Measurements from ENCODE around the gene MAP4K1.
"Not testable (repeated sequence)": the region's sequence is repeated elsewhere in the genome, so short reads cannot be mapped to it uniquely, and the experiment has no call there.

The MAP4K1 gene

DNA sequence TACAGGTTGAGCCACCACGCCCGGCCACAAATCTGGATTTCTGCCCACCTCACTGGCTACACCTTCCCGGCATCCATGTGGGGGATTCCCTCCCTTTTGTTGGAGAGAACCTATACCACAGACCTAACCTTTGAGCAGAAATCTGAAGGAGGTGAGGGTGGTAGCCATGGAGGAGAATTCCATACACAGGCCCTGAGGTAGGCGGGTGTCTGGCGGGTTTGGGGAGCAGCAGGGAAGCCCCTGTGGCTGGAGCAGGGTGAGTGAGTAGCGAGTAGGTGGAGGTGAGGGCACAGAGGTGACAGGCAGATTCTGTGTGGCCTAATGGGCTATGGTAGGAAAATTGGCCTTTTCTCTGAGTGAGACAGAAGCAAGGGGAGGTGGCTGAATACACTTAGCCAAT, 11.8 kb upstream of the MAP4K1 start:
- no peak for DNase-seq (ENCODE audit: low read depth in 2 of 3, low spot score in 2 of 3)

DNA sequence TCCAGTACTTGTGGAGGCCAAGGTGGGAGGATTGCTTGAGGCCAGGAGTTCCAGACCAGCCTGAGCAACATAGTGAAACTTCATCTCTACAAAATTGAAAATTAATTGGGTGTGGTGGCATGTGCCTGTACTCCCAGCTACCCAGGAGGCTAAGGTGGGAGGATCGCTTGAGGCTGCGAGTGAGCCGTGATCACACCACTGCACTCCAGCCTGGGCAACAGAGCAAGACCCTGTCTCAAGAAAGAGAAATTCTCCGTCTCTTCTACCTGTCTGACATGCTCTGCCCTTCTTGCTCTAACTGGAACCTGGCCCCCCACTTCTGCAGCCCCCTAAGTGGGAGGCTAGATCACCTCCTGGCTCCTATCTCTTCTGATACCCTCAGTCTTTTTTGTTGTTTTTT, 8.6 kb upstream of the MAP4K1 start:
- no peak for DNase-seq (ENCODE audit: low read depth in 2 of 3, low spot score in 2 of 3)

DNA sequence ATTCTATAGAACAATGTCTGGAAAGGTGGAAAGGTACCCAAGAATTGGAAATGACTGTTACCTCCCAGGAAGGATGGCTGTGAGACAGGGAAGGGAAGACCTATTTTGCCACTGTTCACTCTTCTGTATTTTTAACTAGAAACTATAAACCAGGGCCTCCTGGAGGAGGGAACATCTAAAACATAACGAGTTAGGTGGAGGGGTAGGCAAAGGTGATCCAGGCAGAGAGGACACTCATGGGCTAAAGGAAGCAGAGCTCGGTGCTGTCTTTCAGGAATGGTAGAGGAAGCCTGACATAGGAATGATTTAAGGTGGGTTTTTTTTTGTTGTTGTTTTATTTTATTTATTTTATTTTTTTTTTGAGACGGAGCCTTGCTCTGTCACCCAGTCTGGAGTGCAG, 7.1 kb upstream of the MAP4K1 start:
- DNase-seq (ENCODE audit: low read depth in 2 of 3, low spot score in 2 of 3), result no peak

DNA sequence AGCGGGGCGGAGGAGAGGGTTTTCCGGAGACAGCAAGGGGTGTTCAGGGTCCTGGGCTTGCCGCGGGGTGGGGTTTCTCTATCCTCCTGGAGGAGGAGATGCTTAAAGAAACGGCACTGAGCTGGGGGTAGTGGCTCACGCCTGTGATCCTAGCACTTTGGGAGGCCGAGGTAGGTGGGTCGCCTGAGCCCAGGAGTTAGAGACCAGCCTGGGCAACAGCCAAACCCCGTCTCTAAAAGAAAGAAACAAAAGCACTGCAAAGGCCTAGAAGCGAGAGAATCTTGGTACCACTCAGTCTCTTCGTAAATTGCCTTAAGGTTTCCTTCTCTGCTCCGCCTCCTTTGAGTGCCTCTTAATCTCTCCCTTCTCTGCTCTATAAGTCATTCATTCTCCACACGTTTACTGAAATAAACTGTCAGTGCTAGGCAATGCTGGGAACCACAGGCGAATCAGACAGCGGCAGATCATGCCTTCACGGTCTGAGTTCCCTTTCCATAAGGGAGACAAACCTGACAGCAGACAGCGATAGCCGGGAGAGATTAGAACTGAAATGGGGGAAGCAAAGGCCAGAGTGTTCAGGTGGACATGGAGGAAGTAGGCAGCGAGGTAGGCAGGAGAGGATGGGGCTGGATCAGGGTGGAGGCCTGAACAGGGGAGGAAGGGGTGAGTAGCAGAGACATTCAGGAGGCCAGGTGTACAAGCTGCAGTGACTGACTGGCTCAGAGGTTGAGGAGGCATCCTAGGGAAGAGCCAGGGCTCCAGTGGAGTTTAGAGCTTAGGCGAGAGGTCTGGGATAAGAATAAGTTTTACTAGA, 1.8 kb upstream of the MAP4K1 start:
- DNase-seq (ENCODE audit: low read depth in 2 of 3, low spot score in 2 of 3), result no peak

DNA sequence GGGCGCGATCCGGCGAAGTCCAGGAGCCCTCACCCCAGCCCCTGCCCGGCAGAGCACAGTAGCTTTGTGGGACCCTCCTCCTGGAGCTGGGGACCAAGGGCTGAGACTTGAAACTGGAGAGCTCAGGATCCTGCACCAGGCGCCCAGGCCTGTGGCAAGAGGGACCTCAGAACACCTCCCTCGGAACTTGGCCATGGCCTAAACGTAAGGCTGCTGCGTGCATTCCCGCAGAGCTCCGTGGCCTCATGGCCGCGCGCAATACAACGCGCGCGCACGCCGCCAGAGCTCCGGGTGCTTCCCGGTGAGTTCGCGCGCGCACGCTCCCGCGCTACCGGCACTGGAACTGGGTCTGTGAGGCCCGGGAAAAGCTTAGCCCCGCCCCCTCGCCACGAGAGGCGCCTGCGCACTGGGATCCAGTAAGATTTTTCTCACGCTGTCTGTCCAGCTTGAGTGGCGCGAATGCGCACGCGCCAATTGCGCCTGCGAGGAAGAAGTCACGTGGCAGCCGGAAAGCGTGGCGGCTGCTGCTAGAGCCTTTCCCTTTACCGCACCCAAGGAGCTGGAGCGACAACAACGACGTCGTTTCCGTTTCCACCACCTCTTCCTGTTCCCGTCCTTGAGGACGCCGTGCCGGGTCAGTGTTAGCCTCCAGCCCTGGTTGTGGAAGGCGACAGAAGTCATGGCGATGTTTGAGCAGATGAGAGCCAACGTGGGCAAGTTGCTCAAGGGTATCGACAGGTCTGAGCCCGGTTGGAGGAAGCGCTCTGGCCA, 1.0 kb upstream of the MAP4K1 start, which contains the start of gene EIF3K:
Gene EIF3K (plus strand): TSS at position 599 of the 771 bp plus-strand sequence. CDS start 81 bp downstream, at position 680.
- peak; percentile 95 to 99 (median 97) for DNase-seq (ENCODE audit: low read depth in 2 of 3, low spot score in 2 of 3)

DNA sequence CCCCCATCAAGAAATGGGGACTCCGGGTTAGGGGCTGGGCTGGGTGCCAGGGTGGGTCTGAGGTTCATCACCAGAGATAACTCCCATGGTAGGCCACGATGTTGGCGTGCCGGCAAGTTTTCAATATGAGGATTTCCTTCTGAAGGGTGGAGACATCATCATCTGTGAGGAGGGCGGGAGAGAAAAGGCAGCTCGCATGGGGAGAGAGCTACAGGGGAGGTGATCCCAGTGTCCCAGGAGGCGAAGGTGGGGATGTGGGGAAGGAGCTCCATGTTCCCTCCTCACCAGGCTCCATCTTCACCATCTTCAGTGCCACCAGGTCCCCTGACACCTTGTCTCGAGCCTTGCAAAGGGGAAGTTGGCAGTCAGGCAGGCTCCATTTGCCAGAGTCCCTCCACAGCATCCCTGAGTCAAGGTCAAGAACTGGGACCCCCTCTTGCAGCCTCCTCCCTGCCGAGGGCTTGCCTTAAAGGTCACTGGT, 430 bp downstream of the MAP4K1 start:
- DNase-seq (ENCODE audit: low read depth in 2 of 3, low spot score in 2 of 3), result peak in 2 of 3 experiments; percentile 7 to 22

DNA sequence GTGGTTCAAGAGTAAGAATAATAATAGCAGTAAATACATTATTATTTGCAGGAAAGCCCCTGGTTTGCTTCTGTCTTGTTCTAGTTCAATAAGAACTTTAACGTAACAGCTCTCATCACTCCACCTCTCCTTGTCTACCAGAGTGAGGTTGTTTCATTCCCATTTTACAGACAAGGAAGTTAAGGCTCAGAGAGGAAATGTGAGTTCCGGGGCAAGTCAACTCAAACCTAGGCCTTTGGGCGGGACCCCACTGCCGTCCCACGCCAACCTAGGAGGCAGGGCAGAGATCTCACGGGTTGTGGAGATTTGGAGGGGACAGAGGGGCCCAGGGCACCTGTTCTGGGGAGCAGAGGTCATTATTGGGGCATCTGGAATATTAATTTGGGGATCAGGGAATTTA, 1.5 kb downstream of the MAP4K1 start:
- no peak for DNase-seq (ENCODE audit: low read depth in 2 of 3, low spot score in 2 of 3)

DNA sequence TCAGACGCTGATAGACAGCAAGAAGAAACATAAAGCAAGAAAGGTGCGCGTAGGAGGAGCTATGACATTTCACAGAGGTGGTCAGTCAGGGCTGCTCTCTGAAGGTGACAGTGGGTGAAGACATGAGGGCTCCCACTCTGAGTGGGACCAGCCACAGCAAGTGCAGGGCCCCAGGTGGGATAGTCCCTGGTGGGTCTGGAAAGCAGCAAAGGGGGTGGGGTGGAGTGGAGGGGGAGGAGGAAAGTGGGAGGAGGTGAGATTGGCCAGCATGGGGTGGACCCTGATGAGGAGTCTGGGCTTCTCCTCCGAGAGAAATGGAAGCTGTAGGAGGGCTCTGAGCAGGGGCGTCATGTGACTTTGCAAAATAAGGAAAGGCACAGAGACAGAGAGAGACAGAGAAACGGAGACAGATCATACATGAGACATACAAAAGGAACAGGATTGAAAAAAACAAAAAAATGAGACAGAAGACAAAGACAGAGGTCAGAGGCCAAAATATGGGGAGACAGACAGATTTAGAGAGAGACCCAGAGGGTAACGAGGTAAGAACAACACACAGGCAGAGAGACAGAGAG, 2.7 kb downstream of the MAP4K1 start:
- no peak for DNase-seq (ENCODE audit: low read depth in 2 of 3, low spot score in 2 of 3)

DNA sequence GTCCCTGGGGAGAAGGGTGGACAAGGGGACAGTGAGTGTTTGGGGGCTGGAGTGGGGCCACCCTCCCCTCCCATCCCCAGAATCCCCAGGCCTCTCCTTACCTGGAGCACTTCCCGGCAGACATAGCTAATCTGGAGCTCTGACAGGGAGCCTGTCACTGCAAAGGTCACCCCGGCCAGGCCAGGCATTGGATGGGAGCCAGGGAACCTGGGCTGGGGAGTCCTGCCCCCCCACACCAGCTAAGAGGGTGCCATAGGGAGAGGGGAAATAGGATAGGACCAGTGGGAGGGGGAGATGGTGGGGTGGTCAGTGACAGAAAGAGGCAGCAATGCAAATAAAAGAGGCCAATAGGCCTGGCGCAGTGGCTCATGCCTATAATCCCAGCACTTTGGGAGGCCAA, 3.5 kb downstream of the MAP4K1 start:
- DNase-seq (ENCODE audit: low read depth in 2 of 3, low spot score in 2 of 3), result no peak

DNA sequence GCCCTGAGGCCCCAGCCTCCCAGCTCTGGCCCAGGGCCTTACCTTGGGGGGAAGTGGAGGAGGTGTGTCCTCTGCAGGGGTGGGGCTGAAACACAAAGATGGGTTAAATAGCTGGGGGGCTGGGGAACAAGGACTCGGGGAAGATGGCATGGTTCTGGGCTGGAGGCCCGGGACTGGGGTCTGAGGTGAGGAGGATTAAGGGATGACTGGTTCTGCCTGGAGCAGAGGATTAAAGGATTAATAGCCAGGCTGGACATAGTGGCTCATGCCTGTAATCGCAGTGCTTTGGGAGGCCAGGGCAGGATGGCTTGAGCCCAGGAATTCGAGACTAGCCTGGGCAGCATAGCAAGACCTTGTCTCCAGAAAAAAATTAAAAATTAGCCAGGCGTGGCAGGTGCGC, 11.6 kb downstream of the MAP4K1 start:
- no peak for DNase-seq (ENCODE audit: low read depth in 2 of 3, low spot score in 2 of 3)

DNA sequence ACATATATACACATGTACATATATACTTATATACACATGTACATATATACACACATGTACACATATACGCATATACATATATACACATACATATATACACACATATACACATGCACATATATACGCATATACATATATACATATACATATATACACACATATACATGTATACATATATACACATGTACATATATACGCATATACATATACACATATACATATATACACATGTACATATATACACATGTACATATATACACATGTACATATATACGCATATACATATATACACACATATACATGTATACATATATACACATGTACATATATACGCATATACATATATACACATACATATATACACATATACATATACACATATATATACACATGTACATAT, 14.9 kb downstream of the MAP4K1 start:
- DNase-seq (ENCODE audit: low read depth in 2 of 3, low spot score in 2 of 3), result not testable (repeated sequence)

DNA sequence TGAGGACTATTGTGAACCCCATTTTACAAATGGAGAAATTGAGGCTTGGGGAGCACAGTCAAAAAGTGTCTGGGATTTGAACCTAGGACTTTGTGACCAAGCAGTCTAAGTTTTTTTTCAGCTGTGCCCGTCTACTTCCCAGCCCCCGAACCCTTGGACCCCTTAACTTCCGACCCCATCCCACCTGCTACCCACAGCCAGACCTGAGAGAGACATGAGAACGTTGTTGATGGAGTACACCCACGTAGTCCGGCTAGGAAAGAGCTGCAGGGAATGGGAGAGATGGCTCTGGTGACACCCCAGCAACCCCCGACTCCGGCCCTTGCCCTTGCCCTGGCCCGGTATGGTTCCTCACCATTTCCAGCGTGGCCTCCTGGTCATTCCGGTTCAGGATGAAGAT, 18.0 kb downstream of the MAP4K1 start:
- no peak for DNase-seq (ENCODE audit: low read depth in 2 of 3, low spot score in 2 of 3)

DNA sequence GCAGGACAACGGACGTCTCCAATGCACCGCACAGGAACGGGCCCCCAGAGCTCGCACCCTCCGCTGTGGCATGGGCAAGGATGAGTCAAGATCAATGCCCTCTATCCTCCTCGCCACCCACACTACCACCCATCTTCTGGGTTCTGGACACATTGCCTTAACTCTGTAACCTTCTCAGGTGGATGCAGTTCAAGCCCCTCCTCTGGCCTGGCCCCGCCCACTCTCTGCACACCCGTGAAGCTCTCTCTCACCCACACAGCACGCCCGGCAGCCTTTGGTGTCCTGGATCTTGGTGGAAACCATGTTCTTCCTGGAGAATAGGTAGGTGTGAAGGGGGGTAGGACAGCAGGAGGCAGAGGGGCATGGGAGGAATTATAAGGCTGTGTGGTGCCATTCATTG, 20.7 kb downstream of the MAP4K1 start:
- DNase-seq (ENCODE audit: low read depth in 2 of 3, low spot score in 2 of 3), result no peak

DNA sequence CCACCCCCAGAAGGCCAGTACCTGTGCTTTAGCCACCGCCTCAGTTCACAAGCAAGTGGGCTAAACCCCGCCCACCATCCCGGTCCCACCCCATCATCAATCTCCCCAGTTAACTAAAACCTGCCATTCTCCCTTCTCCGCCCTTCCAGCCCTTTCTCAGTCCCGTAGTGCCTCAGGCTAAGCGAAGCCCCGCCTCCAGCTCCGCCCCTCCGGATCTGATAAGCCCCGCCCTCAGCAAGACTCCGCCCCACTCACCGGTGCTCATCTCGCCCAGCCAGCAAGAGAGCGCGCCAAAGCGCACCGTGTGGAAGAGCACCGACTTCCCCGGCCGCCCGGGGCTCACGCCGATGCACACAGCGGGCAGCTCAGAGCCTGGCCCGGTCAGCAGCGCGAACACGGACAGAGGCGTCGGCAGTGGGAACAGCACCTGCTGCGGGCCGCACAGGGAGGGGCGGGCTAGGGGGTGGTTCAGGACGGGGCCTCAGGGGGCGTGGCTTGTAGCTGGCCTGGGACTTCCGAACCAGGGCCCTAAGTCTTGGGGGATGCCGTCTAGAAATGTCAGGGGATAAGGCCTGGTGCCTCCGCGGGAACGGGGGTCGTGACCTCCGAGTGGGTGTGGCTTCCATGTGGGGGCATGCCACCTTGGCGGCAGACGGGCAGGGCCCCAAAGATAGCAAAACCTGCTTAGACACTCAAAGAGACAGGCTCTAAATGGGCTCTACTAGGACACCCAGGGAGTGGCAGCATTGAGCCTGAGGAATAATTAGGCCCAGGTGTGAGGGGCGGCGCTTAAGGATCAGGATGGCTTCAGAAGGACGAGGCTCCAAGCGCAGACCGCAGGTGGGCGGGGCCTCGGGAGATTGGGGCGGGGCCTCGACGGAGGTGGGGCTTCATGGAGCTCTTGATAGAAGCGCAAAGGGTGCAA, 21.4 kb downstream of the MAP4K1 start:
- no peak for DNase-seq (ENCODE audit: low read depth in 2 of 3, low spot score in 2 of 3)

DNA sequence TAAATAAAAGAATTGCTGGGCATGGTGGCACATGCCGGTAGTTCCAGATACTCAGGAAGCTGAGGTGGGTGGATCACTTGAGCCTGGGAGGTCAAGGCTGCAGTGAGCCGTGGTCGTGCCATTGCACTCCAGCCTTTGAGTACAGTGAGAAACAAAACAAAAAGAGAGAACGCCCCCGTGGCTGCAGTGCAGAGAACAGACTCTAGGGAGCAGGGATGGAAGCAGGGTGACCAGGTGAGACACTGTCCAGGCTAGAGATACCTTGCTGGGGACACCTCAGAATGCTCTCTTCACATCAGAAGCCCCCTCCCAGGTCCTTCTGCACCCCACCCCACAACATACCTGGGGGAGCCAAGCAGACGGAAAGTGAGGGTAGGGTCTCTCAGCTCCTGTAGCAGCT, 24.8 kb downstream of the MAP4K1 start:
- no peak for DNase-seq (ENCODE audit: low read depth in 2 of 3, low spot score in 2 of 3)

DNA sequence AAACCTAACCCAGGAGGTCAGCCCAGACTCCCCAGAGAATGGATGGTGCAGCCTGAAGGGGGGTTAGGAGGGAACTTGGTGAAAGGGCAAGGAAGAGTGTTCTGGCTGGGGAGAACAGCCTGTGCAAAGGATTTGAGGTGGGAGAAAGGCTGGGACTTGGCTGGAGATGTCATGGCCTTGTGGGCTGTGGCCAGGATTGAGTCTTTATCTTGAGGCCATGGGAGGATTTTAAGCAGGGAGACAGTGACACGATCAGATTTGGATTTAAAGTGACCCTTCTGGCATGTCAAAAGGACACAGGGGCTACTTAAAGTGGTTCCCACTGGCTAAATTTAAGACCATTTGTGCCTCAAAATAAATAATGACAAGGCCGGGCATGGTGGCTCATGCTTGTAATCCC, 29.7 kb downstream of the MAP4K1 start:
- DNase-seq (ENCODE audit: low read depth in 2 of 3, low spot score in 2 of 3), result no peak

DNA sequence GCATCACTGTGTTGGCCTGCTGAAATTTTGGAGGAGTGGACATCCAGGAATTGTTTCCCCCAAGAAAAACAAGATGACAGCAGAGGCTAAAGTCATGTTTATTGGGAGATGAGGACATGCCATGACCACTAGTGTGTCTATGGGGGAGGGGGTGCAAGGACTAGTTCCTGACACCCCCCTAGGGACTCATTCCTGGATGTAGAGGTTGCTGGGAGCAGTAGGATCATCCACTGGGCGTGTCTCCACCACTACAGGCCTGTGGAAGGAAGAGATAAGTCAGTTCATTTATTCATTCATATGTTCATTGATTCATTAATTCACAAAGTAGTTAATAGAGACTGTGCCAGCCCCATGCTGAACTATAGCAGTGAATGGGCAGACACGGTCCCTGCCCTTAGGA, 30.2 kb downstream of the MAP4K1 start:
- DNase-seq (ENCODE audit: low read depth in 2 of 3, low spot score in 2 of 3), result no peak

DNA sequence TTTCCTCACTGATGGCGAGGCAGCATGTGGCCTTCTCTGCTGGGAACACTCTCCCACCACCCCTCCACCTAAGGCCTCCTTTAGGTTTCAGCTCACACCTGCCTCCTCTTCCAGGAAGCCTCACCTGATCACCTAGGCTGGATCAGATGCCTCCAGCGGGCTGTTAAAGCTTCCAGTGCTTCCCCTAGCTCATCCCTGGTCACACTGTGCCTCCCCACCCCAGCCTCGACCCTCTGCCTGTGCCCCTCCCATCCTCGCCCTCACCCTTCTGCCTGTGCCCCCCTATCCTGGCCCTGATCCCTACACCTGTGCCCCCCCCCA, 33.8 kb downstream of the MAP4K1 start:
- DNase-seq (ENCODE audit: low read depth in 2 of 3, low spot score in 2 of 3), result no peak

DNA sequence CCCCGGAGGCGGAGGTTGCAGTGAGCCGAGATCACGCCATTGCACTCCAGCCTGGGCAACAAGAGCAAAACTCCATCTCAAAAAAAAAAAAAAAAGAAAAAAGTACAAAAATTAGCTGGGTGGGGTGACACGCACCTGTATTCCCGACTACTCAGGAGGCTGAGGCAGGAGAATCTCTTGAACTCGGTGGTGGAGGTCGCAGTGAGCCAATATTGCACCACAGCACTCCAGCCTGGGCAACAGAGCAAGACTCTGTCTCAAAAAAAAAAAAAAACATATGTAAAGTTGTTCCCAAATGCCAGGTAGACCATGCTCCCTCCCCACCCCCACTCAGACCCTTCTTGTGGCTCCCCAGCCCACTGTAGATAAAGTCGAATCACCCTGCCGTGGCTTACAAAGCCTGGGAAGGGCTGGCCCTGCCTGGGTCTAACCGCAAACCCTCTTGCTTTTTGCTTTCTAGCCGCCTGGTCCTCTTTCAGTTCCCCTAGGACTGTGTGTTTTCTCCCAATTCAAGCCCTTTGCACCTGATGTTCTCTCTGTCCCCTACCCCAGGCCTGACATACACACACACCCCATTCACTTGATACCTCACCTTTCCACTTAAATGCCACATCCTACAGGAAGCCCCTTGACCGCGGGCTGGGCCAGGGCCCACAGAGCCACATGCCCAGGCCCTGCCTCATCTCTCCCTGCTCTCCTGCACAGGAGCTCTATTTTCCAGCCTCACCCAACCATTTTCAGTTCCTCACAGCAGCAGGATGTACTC, 34.4 kb downstream of the MAP4K1 start:
- DNase-seq (ENCODE audit: low read depth in 2 of 3, low spot score in 2 of 3), result no peak

DNA sequence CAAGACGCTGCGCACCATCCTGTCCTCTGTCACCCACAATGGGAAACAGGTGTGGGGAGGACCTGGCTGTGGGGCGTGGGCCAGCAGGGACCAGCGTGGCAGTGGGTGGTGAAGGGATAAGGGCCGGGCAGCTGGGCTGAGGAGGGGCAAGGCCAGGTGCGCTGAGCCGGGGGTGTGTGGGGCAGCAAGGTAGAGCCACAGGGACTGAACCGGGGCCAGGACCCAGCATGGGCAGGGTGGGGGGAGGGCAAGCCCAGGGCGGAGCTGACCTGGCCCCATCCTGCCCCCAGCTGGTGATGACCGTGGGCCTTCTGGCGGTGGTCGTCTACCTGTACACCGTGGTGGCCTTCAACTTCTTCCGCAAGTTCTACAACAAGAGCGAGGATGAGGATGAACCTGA, 37.7 kb downstream of the MAP4K1 start:
- DNase-seq (ENCODE audit: low read depth in 2 of 3, low spot score in 2 of 3), result no peak
